ENCODE results near the gene RNPEP.

- TF ChIP-seq CTCF (IDR thresholded peaks at IDR 0.05) (no peak), POLR2A (IDR thresholded peaks at IDR 0.05) (no peak), EP300 (IDR thresholded peaks at IDR 0.05) (no peak)
Observed at GRCh38 chr1:201947697-201948008, 34.8 kb upstream of the RNPEP start.

Data from tibial nerve (tissue), 4 donors.